ENCODE measurements around the gene UBE3B.

UBE3B gene

GRCh38 chr12:109561711-109562030, 84.2 kb downstream of the UBE3B start:
- no peak for DNase-seq (ENCODE audit: extremely low spot score)
- no peak for TF ChIP-seq CTCF (IDR thresholded peaks at IDR 0.05; ENCODE audit: control extremely low read depth, extremely low read depth, low read depth, missing control alignments)
- ChIA-PET CTCF (interaction anchor here (1.1 kb wide), 1 partner anchor 10 kb away, joined by 3 read pairs; no protein-coding TSS in a partner anchor), POLR2A (no interaction called here)

- ChIA-PET CTCF (interaction anchor here (1.1 kb wide), 1 partner anchor 8 kb away, joined by 3 read pairs; no protein-coding TSS in a partner anchor), POLR2A (no interaction called here)
- no peak for TF ChIP-seq CTCF (IDR thresholded peaks at IDR 0.05; ENCODE audit: control extremely low read depth, extremely low read depth, low read depth, missing control alignments)
- DNase-seq (ENCODE audit: extremely low spot score) = no peak
Measured at GRCh38 chr12:109562871-109563270, 85.4 kb downstream of the UBE3B start.

- no peak for DNase-seq (ENCODE audit: extremely low spot score)
- CTCF ChIA-PET = no interaction called here
- POLR2A ChIA-PET = no interaction called here
- no peak for TF ChIP-seq CTCF (IDR thresholded peaks at IDR 0.05; ENCODE audit: control extremely low read depth, extremely low read depth, low read depth, missing control alignments)
Measured at GRCh38 chr12:109563291-109564284, 86.2 kb downstream of the UBE3B start.

- ChIA-PET CTCF (no interaction called here), POLR2A (interaction anchor here (0.5 kb wide), 1 partner anchor 1820 kb away, joined by 6 read pairs; no protein-coding TSS in a partner anchor)
- no peak for TF ChIP-seq CTCF (IDR thresholded peaks at IDR 0.05; ENCODE audit: control extremely low read depth, extremely low read depth, low read depth, missing control alignments)
- DNase-seq (ENCODE audit: extremely low spot score) = no peak
Measured at GRCh38 chr12:109566424-109566823, 89.0 kb downstream of the UBE3B start.

- CTCF ChIA-PET = no interaction called here
Measured at GRCh38 chr12:109567296-109567695, 89.9 kb downstream of the UBE3B start.

GRCh38 chr12:109567967-109568366, 90.5 kb downstream of the UBE3B start:
- CTCF ChIA-PET = interaction anchor here (1.2 to 1.4 kb wide), 3 partner anchors 8 to 29 kb away, joined by 3 read pairs; no protein-coding TSS in a partner anchor
- no peak for DNase-seq (ENCODE audit: extremely low spot score)
- POLR2A ChIA-PET = no interaction called here
- TF ChIP-seq CTCF (IDR thresholded peaks at IDR 0.05; ENCODE audit: control extremely low read depth, extremely low read depth, low read depth, missing control alignments) = no peak

More at GRCh38 chr12:109567296-109567695, 89.9 kb downstream of the UBE3B start:
- DNase-seq (ENCODE audit: extremely low spot score) = no peak
- POLR2A ChIA-PET = no interaction called here
- TF ChIP-seq CTCF (IDR thresholded peaks at IDR 0.05; ENCODE audit: control extremely low read depth, extremely low read depth, low read depth, missing control alignments) = no peak
